HuH-7.5 (cell line): ENCODE data around the gene QSOX1.

Source experiments
- DNase-seq: peaks from one replicate; pipeline ENCODE4 v3.0.0; 2011; ENCODE audit warnings: low spot score

The QSOX1 gene

DNA sequence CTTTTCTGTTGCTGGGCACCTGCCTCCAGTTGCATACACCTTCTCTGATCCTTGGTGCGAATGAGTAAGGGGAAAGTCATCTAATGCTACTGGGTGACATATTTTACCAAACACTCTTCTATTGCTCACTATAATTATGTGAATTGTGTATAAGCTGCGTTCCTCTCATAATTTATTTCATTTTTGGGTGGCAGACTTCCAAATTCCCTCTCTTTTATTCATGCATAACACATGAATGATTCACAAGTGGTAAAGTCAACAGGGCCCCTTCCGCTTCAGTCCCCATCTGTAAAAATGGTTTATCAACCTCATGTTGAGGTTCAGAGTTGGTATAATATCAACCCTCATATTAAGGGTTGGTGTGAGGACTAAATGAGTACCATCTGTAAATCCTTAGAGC, 3.2 kb upstream of the QSOX1 start:
- DNase-seq, result no peak

- DNase-seq, result no peak
These were observed 2.1 kb upstream of the QSOX1 start for GRCh38 chr1:180152588-180152987.

DNA sequence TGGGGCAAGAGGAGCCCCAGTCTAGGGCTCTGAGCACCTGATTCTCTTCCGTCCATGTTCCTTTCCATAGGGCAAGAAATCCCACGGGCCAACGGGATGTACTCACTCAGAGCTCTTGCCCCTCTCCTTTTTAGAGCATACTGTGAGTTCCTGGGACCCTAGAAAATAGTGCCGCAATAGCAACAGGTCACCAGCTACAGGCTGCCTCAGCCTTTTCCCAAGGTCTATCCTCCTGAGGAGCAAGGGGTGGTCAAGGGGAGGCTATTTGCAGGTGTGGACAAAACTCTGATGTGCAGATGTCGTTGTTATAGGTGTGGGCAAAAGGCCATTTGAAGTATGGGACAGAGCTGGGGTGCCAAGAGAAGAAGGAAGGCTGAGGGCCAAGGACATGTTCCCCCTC, 1.6 kb upstream of the QSOX1 start:
- DNase-seq, result no peak

GRCh38 chr1:180154003-180154324, 705 bp upstream of the QSOX1 start:
- no peak for DNase-seq

GRCh38 chr1:180155182-180155682, 563 bp downstream of the QSOX1 start:
- DNase-seq, result no peak

DNA sequence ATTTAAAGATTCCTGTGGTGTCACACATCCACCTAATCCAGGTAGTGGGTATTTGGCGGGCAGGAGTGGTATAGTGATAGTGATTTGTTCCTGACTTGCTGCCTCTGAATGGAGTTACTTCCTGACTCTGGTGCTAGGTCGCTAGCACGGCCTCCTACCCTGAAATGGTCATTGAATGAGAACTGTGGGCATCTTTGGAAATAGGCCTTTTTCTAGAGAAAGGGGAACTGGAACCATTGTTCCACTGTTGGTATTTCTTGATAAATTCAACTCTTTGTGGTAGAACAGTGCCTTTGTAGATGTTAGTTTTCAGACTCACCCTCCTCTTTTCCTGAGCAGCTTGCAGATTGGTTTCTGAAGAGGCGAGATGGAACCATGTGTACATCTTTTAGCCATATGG, 1.5 kb downstream of the QSOX1 start:
- DNase-seq, result no peak

DNA sequence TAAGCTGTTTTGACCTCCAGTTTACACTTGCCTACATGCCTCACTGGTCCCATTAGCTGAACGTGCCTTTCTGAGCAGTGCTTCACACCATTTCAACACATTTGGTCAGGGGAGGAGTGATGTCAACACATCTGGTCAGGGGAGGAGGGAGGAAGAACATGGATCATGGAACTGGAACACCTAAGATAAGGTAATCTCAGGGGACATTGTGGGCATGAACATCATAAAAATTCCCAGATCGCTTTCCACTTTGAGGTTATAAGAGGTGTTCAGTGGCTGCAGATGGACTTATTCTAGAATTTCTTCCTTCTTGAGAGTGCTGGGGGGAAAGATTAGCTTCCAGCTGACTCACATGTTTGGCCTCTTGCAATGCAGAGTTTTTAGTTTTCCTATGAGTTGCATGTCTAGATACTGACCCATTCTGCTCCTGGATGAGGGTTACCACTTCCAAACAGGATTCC, 2.0 kb downstream of the QSOX1 start:
- no peak for DNase-seq

GRCh38 chr1:180157108-180157507, 2.4 kb downstream of the QSOX1 start:
- DNase-seq, result no peak

DNA sequence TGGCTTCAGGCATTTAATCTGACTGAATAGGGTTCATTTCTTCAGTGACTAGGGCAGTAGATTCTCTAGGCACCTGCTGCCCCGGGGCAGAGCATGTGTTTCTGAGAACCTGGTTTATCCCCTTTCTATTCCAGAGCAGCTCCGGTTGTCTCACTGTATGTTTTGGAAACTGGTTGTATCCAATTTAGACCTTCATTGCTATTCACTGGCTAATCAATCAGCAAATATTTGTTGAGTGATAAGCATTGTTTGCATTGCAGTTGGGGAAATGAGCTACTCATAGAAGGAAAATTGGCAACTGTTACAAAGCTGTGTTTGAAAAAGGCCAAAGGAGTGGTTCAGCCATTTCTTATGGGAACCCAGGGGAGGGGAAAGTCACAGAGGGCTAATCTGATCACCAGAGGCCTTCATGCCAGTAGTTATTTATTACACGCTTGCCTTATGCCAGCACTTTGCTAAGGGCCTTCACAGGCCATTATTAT, 2.9 kb downstream of the QSOX1 start:
- peak; percentile 73 for DNase-seq

- DNase-seq, result no peak
These were observed 3.8 kb downstream of the QSOX1 start for GRCh38 chr1:180158149-180159147.

- DNase-seq, result no peak
These were observed 5.7 kb downstream of the QSOX1 start for GRCh38 chr1:180160357-180160756.

DNA sequence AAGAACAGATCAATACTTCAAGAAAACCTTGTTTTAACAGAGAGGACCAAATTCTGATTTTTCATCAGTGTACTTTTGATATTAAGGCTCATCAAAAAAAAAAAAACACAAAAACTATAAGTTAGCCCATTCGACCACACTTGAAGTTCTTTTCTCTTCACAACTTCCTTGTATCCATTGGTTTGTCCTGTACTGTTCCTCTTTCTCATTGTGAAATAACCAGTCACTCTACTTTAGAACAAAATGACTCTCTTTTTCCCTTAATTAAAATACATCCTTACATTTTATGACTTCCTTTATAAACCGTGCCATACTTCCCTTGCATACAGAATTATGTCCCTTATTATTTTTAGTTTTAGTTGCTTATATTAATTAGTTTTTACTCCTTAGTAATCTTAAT, 8.4 kb downstream of the QSOX1 start:
- no peak for DNase-seq

DNA sequence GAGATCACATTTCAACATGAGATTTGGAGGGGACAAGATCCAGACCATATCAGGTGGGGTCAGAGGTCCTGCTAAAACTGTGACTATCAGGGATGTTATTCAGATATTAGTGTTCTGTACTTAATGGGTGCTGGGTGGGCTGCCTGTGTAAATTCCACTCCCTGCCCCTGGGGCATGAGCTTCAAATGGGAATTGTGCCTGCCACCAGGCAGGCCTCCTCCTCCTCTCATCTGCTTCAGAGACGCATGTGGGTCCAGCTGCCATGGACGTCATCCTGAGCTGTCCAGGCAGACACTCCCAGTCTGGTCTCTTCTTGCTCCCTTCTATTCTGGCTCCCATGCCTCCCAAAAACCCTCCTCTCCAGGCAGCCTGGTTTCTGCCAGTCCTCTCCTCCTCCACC, 10.4 kb downstream of the QSOX1 start:
- DNase-seq, result no peak

DNA sequence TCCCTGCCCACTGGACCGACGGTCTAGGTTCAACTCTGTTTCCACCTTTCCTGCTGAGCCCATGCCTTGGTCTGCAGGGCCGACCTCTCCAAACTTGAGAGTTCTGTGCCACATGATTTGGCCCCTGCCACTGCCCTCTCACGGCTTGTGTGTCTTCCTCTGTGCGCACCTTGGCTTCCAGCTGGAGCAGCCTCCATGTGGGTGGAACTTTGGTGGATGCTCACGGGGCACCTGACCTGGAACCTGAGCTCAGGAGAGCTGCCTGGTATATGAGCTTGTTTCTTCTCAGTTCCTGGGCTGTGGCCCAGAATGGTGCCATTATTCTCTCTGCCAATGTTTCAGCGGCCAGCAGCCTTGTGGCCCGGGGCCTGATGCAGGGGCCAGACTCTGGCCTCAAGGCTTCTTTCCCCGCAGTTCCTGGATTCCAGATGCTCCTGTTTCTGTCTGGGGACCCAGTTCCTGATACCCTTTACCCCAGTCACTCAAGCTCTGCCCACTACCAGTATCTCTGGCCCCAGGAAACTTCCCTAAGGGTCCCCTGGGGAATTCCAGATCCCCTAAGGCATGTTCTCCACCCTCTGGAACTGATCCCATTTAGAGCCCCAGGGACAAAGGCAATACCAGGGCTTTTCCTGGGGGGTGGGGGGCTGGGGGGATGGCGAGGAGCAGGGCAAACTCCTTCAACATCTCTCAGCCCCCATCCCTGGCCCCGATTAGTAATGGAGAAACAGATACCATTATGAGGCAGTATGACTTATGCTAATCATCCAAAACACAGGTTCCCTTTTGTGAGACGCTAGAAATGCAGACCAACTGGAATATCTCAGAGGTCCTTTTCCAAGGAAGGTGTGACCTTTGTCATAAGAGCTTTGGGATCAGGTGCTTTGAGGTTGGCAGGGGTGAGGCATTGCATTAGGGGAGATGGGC, 11.1 kb downstream of the QSOX1 start:
- no peak for DNase-seq

DNA sequence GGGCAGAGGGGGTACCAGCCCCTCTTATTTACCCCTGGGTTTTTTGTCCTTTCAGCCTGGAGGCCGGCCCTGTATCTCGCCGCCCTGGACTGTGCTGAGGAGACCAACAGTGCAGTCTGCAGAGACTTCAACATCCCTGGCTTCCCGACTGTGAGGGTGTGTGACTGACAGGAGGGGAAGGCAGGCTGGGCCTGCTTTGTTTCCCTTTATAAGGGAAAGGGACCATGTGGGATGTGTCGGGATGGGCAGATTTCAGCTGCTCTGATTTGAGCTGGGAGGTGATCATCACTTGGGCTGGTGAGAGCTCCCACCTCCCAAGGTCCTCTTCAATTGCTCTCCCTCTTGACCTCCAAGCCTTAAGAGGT, 11.7 kb downstream of the QSOX1 start:
- DNase-seq, result no peak

DNA sequence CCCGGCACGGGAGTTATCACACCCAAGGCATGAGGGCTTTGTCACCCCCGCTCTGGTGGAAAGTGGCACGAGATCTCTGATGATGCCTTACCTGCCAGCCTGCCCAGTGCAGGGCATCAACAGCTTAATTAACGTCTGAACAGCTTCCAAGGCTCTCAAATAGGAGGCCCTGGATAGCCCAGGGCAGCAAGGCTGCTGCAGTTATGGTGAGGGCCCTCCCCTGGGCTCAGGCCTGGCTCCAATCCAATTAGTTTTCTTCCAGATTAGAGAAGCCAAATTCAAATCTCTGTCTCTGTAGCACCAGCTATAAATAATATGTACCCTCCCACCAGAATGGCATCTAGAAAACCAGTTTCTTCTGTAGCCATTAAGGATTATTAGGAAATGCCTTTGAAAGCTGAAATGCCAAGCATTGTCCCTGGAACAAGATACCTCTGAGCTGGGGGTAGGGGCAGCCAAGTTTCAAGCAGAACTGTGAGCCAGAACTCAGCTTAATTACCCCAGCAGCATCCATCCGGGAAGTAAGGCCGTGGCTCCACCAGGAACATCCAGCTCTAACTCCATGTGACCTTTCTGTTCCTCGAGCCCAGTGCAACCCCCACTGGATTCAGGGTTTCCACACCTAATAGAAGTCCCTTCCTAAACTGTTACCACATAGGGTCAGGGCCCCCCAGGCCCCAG, 12.5 kb downstream of the QSOX1 start:
- DNase-seq, result no peak

DNA sequence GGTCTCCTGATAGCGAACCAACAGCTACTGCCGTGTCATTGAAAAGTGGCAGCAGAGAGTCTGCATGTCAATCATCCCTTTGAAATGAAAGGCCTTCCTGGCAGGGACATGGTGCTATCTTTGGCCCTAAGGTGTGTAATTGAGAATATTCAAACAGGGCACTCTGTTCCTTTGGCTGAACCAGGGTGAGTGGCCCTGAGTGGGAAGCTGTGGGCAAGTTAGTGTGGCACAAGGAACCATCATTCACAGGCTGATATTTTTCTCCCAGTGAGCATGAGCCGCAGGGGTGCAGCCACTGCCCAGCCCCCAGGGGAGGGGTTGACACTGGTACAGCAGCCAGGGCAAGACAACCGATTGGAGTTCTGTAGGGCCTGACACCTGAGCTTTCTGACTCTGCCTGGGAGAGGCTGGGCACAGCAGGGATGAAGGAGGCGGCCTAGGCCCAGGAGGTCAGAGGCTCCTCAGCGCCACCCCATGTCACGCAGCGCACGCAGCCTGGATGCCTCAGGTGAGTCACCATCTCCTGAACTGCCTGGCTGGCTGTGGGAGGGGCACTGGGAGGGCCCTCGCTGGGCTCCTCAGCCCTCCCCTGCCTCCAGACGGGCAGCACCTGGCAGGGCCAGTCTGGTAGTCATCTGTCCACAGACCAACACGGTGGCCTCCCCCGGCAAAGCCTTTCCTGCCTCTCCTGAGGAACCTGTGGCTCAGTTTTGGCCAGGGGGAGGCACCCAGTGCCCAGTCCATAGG, 13.2 kb downstream of the QSOX1 start:
- peak; percentile 39 for DNase-seq

DNA sequence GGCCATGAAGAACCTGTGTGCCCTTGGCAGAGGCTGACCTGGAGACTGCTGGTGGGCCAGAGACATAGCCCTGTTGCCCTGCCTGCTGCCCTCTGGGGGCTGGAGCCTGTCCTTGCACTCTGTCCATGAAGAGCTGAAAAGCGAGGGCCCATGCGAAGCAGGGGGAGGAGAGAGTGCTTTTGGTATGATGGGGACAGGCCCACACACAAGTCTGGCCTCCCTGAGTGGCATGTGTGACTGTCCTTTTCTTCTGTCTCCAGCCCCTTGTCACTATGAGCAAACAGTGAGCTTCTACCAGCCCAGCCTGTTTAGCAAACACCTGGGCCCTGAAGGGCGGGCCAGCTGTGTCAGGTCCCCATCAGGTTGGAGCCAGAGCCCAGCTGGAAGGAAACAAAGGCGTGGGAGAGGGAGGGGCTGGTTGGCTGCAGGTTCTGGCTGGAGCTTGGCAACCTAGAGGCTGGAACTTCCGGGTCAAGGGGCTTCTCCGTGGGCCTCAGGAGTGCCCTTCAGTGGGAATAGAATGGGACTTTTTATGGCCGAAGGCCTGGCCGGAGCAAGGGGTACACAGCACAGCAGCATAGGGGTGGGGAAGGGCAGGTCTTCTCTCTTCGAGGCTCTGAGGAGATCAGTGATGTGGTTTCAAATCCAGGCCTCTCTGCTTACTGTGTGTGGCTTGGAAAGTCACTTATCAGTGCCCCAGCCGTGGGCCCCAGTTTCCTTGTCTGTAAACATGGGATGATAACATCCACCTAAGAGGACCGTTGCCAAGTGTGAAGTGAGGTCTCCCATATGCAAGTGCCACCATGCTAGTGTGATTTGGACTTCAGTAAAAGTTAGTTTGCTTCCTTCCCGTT, 14.3 kb downstream of the QSOX1 start:
- DNase-seq, result peak; percentile 67

DNA sequence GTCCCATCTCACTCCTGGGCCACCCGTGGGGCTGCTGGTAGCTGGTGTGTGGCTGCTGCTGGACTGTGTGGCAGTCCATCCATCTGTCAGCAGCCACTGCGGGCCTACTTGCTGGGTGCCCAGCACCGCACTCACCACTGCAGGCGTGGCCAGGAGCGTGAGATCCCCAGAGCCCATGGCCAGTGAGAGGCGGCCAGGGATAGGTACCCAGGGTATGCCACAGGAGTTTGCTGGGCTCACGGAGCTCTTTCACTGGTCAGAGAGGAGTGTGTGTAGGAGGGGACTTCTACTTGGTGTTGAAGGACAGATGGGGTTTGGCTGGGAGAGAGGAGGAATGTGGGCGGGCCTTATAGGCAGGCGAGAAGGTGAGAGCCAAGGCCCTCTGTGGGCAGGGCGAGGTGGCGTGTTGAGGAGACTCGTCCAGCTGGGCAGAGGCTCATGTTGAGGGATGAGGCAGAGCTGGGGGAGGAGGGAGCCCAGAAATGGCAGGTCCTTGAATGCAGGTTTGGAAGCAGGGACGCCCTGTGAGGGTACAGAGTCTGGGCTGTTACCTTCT, 15.0 kb downstream of the QSOX1 start:
- no peak for DNase-seq

- no peak for DNase-seq
These were observed 16.0 kb downstream of the QSOX1 start for GRCh38 chr1:180170546-180171151.
